OCI-LY1 (cell line): Measurements from ENCODE around the gene HYPK.

Experiments used
- H2AFZ ChIP-seq: fragments of 200-600 bp; sonication (generic), shearing (Covaris generic); 2 replicates; pipeline ENCODE4 v1.6.0; 2014; ENCODE audit warnings: antibody characterized with exemption, mild to moderate bottlenecking, low read length
- H3F3A ChIP-seq: fragments of 200-600 bp; sonication (generic), shearing (Covaris generic); 2 replicates; pipeline ENCODE4 v1.6.0; 2014; ENCODE audit warnings: mild to moderate bottlenecking, antibody characterized with exemption, low read length, moderate library complexity; ENCODE audit not compliant: insufficient read depth
- H3K27ac ChIP-seq: fragments of 200-600 bp; sonication (generic); 2 replicates; pipeline ENCODE4 v1.5.1; 2014; ENCODE audit warnings: low read length, mixed run types, mild to moderate bottlenecking, low read depth; ENCODE audit not compliant: poor library complexity, severe bottlenecking
- H3K27me3 ChIP-seq: fragments of 200-600 bp; sonication (generic); 2 replicates; pipeline ENCODE4 v1.6.0; 2014; ENCODE audit warnings: antibody characterized with exemption, mild to moderate bottlenecking, low read length, moderate library complexity; ENCODE audit not compliant: insufficient read depth
- H3K36me3 ChIP-seq: fragments of 200-600 bp; sonication (generic); 2 replicates; pipeline ENCODE4 v1.6.1; 2014; ENCODE audit warnings: mild to moderate bottlenecking, antibody characterized with exemption, low read length, moderate library complexity, mixed read lengths; ENCODE audit not compliant: insufficient read depth
- H3K4me1 ChIP-seq: fragments of 200-600 bp; sonication (generic); 2 replicates; pipeline ENCODE4 v1.5.1; 2014; ENCODE audit warnings: mild to moderate bottlenecking, low read length, moderate library complexity; ENCODE audit not compliant: insufficient read depth, severe bottlenecking
- H3K4me2 ChIP-seq: fragments of 200-600 bp; sonication (generic), shearing (Covaris generic); 2 replicates; pipeline ENCODE4 v1.6.1; 2014; ENCODE audit warnings: low read length
- H3K4me3 ChIP-seq: fragments of 200-600 bp; sonication (generic); 2 replicates; pipeline ENCODE4 v1.5.1; 2014; ENCODE audit warnings: low read length, low read depth, mild to moderate bottlenecking, mixed read lengths; ENCODE audit not compliant: poor library complexity, severe bottlenecking
- H3K79me2 ChIP-seq: fragments of 200-600 bp; shearing (Covaris generic); 2 replicates; pipeline ENCODE4 v1.6.1; 2016; ENCODE audit warnings: mixed run types, low read length, mixed read lengths; ENCODE audit not compliant: insufficient read depth
- H3K9ac ChIP-seq: fragments of 200-600 bp; sonication (generic), shearing (Covaris generic); 2 replicates; pipeline ENCODE4 v1.6.1; 2014; ENCODE audit warnings: mild to moderate bottlenecking, low read length, mixed read lengths
- H3K9me2 ChIP-seq: fragments of 200-600 bp; sonication (generic), shearing (Covaris generic); 2 replicates; pipeline ENCODE4 v1.6.1; 2014; ENCODE audit warnings: low read depth, mild to moderate bottlenecking, low read length, mixed read lengths
- H3K9me3 ChIP-seq: fragments of 200-600 bp; shearing (Covaris generic); 2 replicates; pipeline ENCODE4 v1.6.1; 2014; ENCODE audit warnings: low read length, mixed read lengths
- H4K20me1 ChIP-seq: fragments of 200-600 bp; sonication (generic), shearing (Covaris generic); 2 replicates; pipeline ENCODE4 v1.6.0; 2016; ENCODE audit warnings: mild to moderate bottlenecking, low read length; ENCODE audit not compliant: insufficient read depth
- CTCF ChIP-seq: fragments of 200-600 bp; sonication (generic), shearing (Covaris generic); IDR thresholded peaks from 2 replicates; pipeline ENCODE4 v1.5.1; 2017; ENCODE audit warnings: mild to moderate bottlenecking, antibody characterized with exemption, low read length, moderate library complexity, mixed read lengths
- EZH2 ChIP-seq: fragments of 200-600 bp; sonication (generic), shearing (Covaris generic); IDR thresholded peaks from 2 replicates; pipeline ENCODE4 v1.8.0; 2017; ENCODE audit warnings: borderline replicate concordance, mixed run types, mild to moderate bottlenecking, antibody characterized with exemption, low read length, moderate library complexity, mixed read lengths

The HYPK gene

GRCh38 chr15:43772624-43773023 is 27.8 kb upstream of the HYPK start:
- Histone ChIP-seq H3K27me3 (no peaks in the 10 kb centered on the region), H3F3A (peaks cover 53% of the 10 kb centered on the region), H3K9me2 (no peaks in the 10 kb centered on the region), H3K9me3 (no peaks in the 10 kb centered on the region), H3K4me2 (peak overlapping the region; percentile 100), H3K4me3 (peak overlapping the region; percentile 22), H3K9ac (no peak overlapping the region), H2AFZ (no peak overlapping the region), H3K27ac (peak overlapping the region; percentile 98), H4K20me1 (no peaks in the 10 kb centered on the region), H3K4me1 (peaks cover 45% of the 10 kb centered on the region), H3K79me2 (peaks cover 10% of the 10 kb centered on the region), H3K36me3 (peaks cover 89% of the 10 kb centered on the region)
- no peak for TF ChIP-seq EZH2

GRCh38 chr15:43774062-43774461 is 26.3 kb upstream of the HYPK start:
- Histone ChIP-seq H2AFZ (no peak overlapping the region), H4K20me1 (no peaks in the 10 kb centered on the region), H3F3A (peaks cover 51% of the 10 kb centered on the region), H3K4me3 (peak overlapping the region; percentile 90), H3K4me1 (peaks cover 52% of the 10 kb centered on the region), H3K79me2 (peaks cover 10% of the 10 kb centered on the region), H3K4me2 (peak overlapping the region; percentile 100), H3K9me2 (no peaks in the 10 kb centered on the region), H3K36me3 (peaks cover 75% of the 10 kb centered on the region), H3K9me3 (no peaks in the 10 kb centered on the region), H3K27ac (peak overlapping the region; percentile 98), H3K9ac (peak overlapping the region; percentile 96), H3K27me3 (no peaks in the 10 kb centered on the region)
- TF ChIP-seq EZH2 (no peak), CTCF (no peak)

GRCh38 chr15:43775411-43775965 is 24.9 kb upstream of the HYPK start:
- Histone ChIP-seq H3K4me3 (peak overlapping the region; percentile 90), H3K4me1 (peaks cover 52% of the 10 kb centered on the region), H3K9ac (peak overlapping the region; percentile 96), H3K4me2 (peak overlapping the region; percentile 100), H3K27ac (peak overlapping the region; percentile 98), H3K27me3 (no peaks in the 10 kb centered on the region), H3K9me3 (no peaks in the 10 kb centered on the region), H3K9me2 (no peaks in the 10 kb centered on the region), H3F3A (peaks cover 38% of the 10 kb centered on the region), H4K20me1 (no peaks in the 10 kb centered on the region), H2AFZ (no peak overlapping the region), H3K79me2 (peaks cover 10% of the 10 kb centered on the region), H3K36me3 (peaks cover 60% of the 10 kb centered on the region)
- TF ChIP-seq CTCF (peak; percentile 21; the same call in 1 of the 2 replicates), EZH2 (no peak)

GRCh38 chr15:43776101-43776717 is 24.2 kb upstream of the HYPK start:
- TF ChIP-seq EZH2 (no peak), CTCF (no peak)
- Histone ChIP-seq H3K79me2 (peaks cover 10% of the 10 kb centered on the region), H3K9me3 (no peaks in the 10 kb centered on the region), H3K36me3 (peaks cover 53% of the 10 kb centered on the region), H2AFZ (no peak overlapping the region), H3K27ac (peak overlapping the region; percentile 98), H3K27me3 (no peaks in the 10 kb centered on the region), H3K9me2 (no peaks in the 10 kb centered on the region), H3K9ac (peak overlapping the region; percentile 96), H3K4me2 (peak overlapping the region; percentile 100), H3K4me1 (peaks cover 59% of the 10 kb centered on the region), H3F3A (peaks cover 33% of the 10 kb centered on the region), H3K4me3 (peak overlapping the region; percentile 90), H4K20me1 (no peaks in the 10 kb centered on the region)
